Measurements from ENCODE around the gene ATP6V1C2. TPM values are rescaled to one million over a fixed set of nuclear protein-coding genes. Genes with fewer than 3 reads are reported as not detected.

The ATP6V1C2 gene
- total and polyA plus RNA-seq, 9 of the 15 experiments (the other 6 are each of a cell fraction or from before 2014, with no cell fraction given), result 0.01 to 0.31 (median 0.10) TPM; not detected in 4

- TF ChIP-seq HDAC6 (IDR thresholded peaks at IDR 0.05; ENCODE audit: low read depth, low read length) (no peak), SMC3 (conservative IDR thresholded peaks at IDR 0.05; ENCODE audit: insufficient read depth, low read depth, low read length) (no peak), RHOXF2B (CRISPR knock-in tag; conservative IDR thresholded peaks at IDR 0.05) (no peak), CBFA2T3 (IDR thresholded peaks at IDR 0.05) (peak; percentile 69), ZC3H8 (IDR thresholded peaks at IDR 0.05) (no peak), ELF4 (CRISPR knock-in tag; IDR thresholded peaks at IDR 0.05) (no peak), MIER1 (IDR thresholded peaks at IDR 0.05; ENCODE audit: low read depth) (no peak), ZBTB9 (CRISPR knock-in tag; IDR thresholded peaks at IDR 0.05) (no peak), MEIS2 (IDR thresholded peaks at IDR 0.05; ENCODE audit: partially characterized antibody) (peak; percentile 46), SIRT6 (IDR thresholded peaks at IDR 0.05; ENCODE audit: low read depth, low read length) (no peak), SFPQ (IDR thresholded peaks at IDR 0.05; ENCODE audit: low read depth, low read length) (no peak), KDM1A (IDR thresholded peaks at IDR 0.05) (peak; percentile 6 to 26; a peak in 1 of 4 replicates), SMAD3 (CRISPR knock-in tag; conservative IDR thresholded peaks at IDR 0.05) (no peak), ETV6 (IDR thresholded peaks at IDR 0.05; ENCODE audit: borderline replicate concordance in 1 of 2, low read depth in 2 of 2, low read length in 1 of 2) (no peak), ETV6 (CRISPR knock-in tag; IDR thresholded peaks at IDR 0.05; ENCODE audit: borderline replicate concordance) (no peak), CTBP1 (IDR thresholded peaks at IDR 0.05; ENCODE audit: borderline replicate concordance) (peak; percentile 18; the same call in 1 of the 2 replicates), RAD51 (IDR thresholded peaks at IDR 0.05; ENCODE audit: borderline replicate concordance, low read depth) (no peak), ZNF639 (CRISPR knock-in tag; conservative IDR thresholded peaks at IDR 0.05 in 1 of 2, IDR thresholded peaks at IDR 0.05 in 1 of 2) (0 out of 4 replicates have a peak, but pooled peaks of 1 of the 2 experiments have one; percentile 21), CGGBP1 (CRISPR knock-in tag; IDR thresholded peaks at IDR 0.05) (no peak), E2F4 (CRISPR knock-in tag; IDR thresholded peaks at IDR 0.05; ENCODE audit: low read depth) (no peak), NEUROD1 (IDR thresholded peaks at IDR 0.05; ENCODE audit: borderline replicate concordance, low read depth, low read length, partially characterized antibody) (no peak)
These were observed 89.1 kb downstream of the ATP6V1C2 start (continued) for GRCh38 chr2:10810202-10811161.

All from K562 (cell line).